ENCODE measurements around the gene GPR137. TPM values are rescaled to one million over a fixed set of nuclear protein-coding genes. Genes with fewer than 3 reads are reported as not detected.

The GPR137 gene
- total and polyA plus RNA-seq, 2 experiments from 2014 or later = 35.7 to 37.6 TPM

GRCh38 chr11:64260147-64260708 is 25.4 kb upstream of the GPR137 start:
- H3K27me3 ChIP-seq (replicated peaks; ENCODE audit: insufficient read depth) = no peaks in the 10 kb centered on the region
- no peak overlapping the region for H3K9ac ChIP-seq
- no peak overlapping the region for H3K4me3 ChIP-seq
- no peak overlapping the region for H3K4me2 ChIP-seq (ENCODE audit: unreplicated experiment)
- no peak overlapping the region for H3K27ac ChIP-seq
- in situ Hi-C loops (cut with MboI) = no loop called here
- no peaks in the 10 kb centered on the region for H3K79me2 ChIP-seq (ENCODE audit: insufficient read depth)
- peaks cover 7% of the 10 kb centered on the region; the same call in 1 of the 2 replicates for H3K36me3 ChIP-seq (ENCODE audit: low read depth)
- no peak overlapping the region for H2AFZ ChIP-seq
- H3K9me2 ChIP-seq (ENCODE audit: insufficient read depth) = no peaks in the 10 kb centered on the region
- TF ChIP-seq EZH2phosphoT487 (IDR thresholded peaks at IDR 0.05; ENCODE audit: insufficient read depth, low read depth) (no peak), EZH2 (IDR thresholded peaks at IDR 0.05; ENCODE audit: insufficient read depth, poor library complexity, severe bottlenecking) (no peak)
- H3K9me3 ChIP-seq (ENCODE audit: low read depth) = no peaks in the 10 kb centered on the region
- H3K4me1 ChIP-seq (ENCODE audit: insufficient read depth) = no peaks in the 10 kb centered on the region
- 84 to 92% methylated on average over 5 to 6 of the region's 6 CpGs for WGBS, 2 experiments (ENCODE audit: low coverage in 1 of 2, low lambda C conversion rate in 2 of 2, missing lambda C conversion rate in 2 of 2)
- H4K20me1 ChIP-seq (ENCODE audit: insufficient read depth) = no peaks in the 10 kb centered on the region
- DNase-seq = no peak
- H3F3A ChIP-seq (ENCODE audit: insufficient read depth) = no peaks in the 10 kb centered on the region

GRCh38 chr11:64261556-64262080 is 24.0 kb upstream of the GPR137 start:
- H3K27me3 ChIP-seq (replicated peaks; ENCODE audit: insufficient read depth) = no peaks in the 10 kb centered on the region
- H3K4me3 ChIP-seq = no peak overlapping the region
- in situ Hi-C loops (cut with MboI) = no loop called here
- H4K20me1 ChIP-seq (ENCODE audit: insufficient read depth) = no peaks in the 10 kb centered on the region
- no peaks in the 10 kb centered on the region for H3K9me2 ChIP-seq (ENCODE audit: insufficient read depth)
- TF ChIP-seq EZH2phosphoT487 (IDR thresholded peaks at IDR 0.05; ENCODE audit: insufficient read depth, low read depth) (no peak), EZH2 (IDR thresholded peaks at IDR 0.05; ENCODE audit: insufficient read depth, poor library complexity, severe bottlenecking) (no peak)
- no peak overlapping the region for H3K27ac ChIP-seq
- no peak overlapping the region for H2AFZ ChIP-seq
- no peaks in the 10 kb centered on the region for H3K4me1 ChIP-seq (ENCODE audit: insufficient read depth)
- H3K9me3 ChIP-seq (ENCODE audit: low read depth) = no peaks in the 10 kb centered on the region
- no peak for DNase-seq
- 93% methylated on average over 18 of the region's 18 CpGs for WGBS, 2 experiments (ENCODE audit: low coverage in 1 of 2, low lambda C conversion rate in 2 of 2, missing lambda C conversion rate in 2 of 2)
- H3F3A ChIP-seq (ENCODE audit: insufficient read depth) = no peaks in the 10 kb centered on the region
- H3K79me2 ChIP-seq (ENCODE audit: insufficient read depth) = no peaks in the 10 kb centered on the region
- no peak overlapping the region for H3K4me2 ChIP-seq (ENCODE audit: unreplicated experiment)
- peaks cover 7% of the 10 kb centered on the region; the same call in 1 of the 2 replicates for H3K36me3 ChIP-seq (ENCODE audit: low read depth)
- no peak overlapping the region for H3K9ac ChIP-seq

- in situ Hi-C loops (cut with MboI) = no loop called here
- no peak overlapping the region for H3K9ac ChIP-seq
- WGBS, 2 experiments (ENCODE audit: low coverage in 1 of 2, low lambda C conversion rate in 2 of 2, missing lambda C conversion rate in 2 of 2) = 93 to 94% methylated on average over 42 of the region's 42 CpGs
Observed at GRCh38 chr11:64262271-64263002, 23.2 kb upstream of the GPR137 start.

GRCh38 chr11:64263021-64263946 is 22.4 kb upstream of the GPR137 start:
- H2AFZ ChIP-seq = no peak overlapping the region
- no peaks in the 10 kb centered on the region for H3K27me3 ChIP-seq (replicated peaks; ENCODE audit: insufficient read depth)
- no peaks in the 10 kb centered on the region for H3K79me2 ChIP-seq (ENCODE audit: insufficient read depth)
- in situ Hi-C loops (cut with MboI) = no loop called here
- 77 to 82% methylated on average over 24 to 29 of the region's 29 CpGs for WGBS, 2 experiments (ENCODE audit: low coverage in 1 of 2, low lambda C conversion rate in 2 of 2, missing lambda C conversion rate in 2 of 2)
- no peak overlapping the region for H3K4me3 ChIP-seq
- TF ChIP-seq EZH2phosphoT487 (IDR thresholded peaks at IDR 0.05; ENCODE audit: insufficient read depth, low read depth) (no peak), EZH2 (IDR thresholded peaks at IDR 0.05; ENCODE audit: insufficient read depth, poor library complexity, severe bottlenecking) (no peak)
- no peak overlapping the region for H3K4me2 ChIP-seq (ENCODE audit: unreplicated experiment)
- H3F3A ChIP-seq (ENCODE audit: insufficient read depth) = peaks cover 7% of the 10 kb centered on the region; the same call in 1 of the 2 replicates
- no peaks in the 10 kb centered on the region for H4K20me1 ChIP-seq (ENCODE audit: insufficient read depth)
- DNase-seq = peak; percentile 39
- H3K9me2 ChIP-seq (ENCODE audit: insufficient read depth) = no peaks in the 10 kb centered on the region
- no peak overlapping the region for H3K27ac ChIP-seq
- no peaks in the 10 kb centered on the region for H3K9me3 ChIP-seq (ENCODE audit: low read depth)
- H3K4me1 ChIP-seq (ENCODE audit: insufficient read depth) = peaks cover 9% of the 10 kb centered on the region
- H3K36me3 ChIP-seq (ENCODE audit: low read depth) = peaks cover 7% of the 10 kb centered on the region; the same call in 1 of the 2 replicates
- no peak overlapping the region for H3K9ac ChIP-seq

More at GRCh38 chr11:64262271-64263002, 23.2 kb upstream of the GPR137 start:
- Histone ChIP-seq H3K79me2 (ENCODE audit: insufficient read depth) (no peaks in the 10 kb centered on the region), H3F3A (ENCODE audit: insufficient read depth) (no peaks in the 10 kb centered on the region), H3K27ac (no peak overlapping the region), H4K20me1 (ENCODE audit: insufficient read depth) (no peaks in the 10 kb centered on the region), H3K4me2 (ENCODE audit: unreplicated experiment) (no peak overlapping the region), H3K36me3 (ENCODE audit: low read depth) (peaks cover 7% of the 10 kb centered on the region; the same call in 1 of the 2 replicates), H3K9me2 (ENCODE audit: insufficient read depth) (no peaks in the 10 kb centered on the region), H3K4me3 (no peak overlapping the region), H2AFZ (no peak overlapping the region), H3K4me1 (ENCODE audit: insufficient read depth) (0 out of 2 replicates have a peak, but pooled peaks cover 2% of the 10 kb centered on the region), H3K27me3 (replicated peaks; ENCODE audit: insufficient read depth) (no peaks in the 10 kb centered on the region), H3K9me3 (ENCODE audit: low read depth) (no peaks in the 10 kb centered on the region)
- TF ChIP-seq EZH2phosphoT487 (IDR thresholded peaks at IDR 0.05; ENCODE audit: insufficient read depth, low read depth) (no peak), EZH2 (IDR thresholded peaks at IDR 0.05; ENCODE audit: insufficient read depth, poor library complexity, severe bottlenecking) (no peak)
- no peak for DNase-seq

All from GM23248 (cell line).